HL-60 (cell line): Measurements from ENCODE around the gene EIF1AD.

Experiments
- CTCF ChIP-seq: IDR thresholded peaks from one replicate; pipeline ENCODE4 v1.5.1; 2011; ENCODE audit warnings: low read length, control low read depth, inconsistent platforms; ENCODE audit not compliant: insufficient read depth
- GABPA ChIP-seq: IDR thresholded peaks from 2 replicates; pipeline ENCODE4 v1.6.1; 2012; ENCODE audit warnings: low read depth
- POLR2AphosphoS5 ChIP-seq: IDR thresholded peaks from 2 replicates; pipeline ENCODE4 v1.6.1; 2012; ENCODE audit warnings: low read depth
- REST ChIP-seq: IDR thresholded peaks from 2 replicates; pipeline ENCODE4 v1.6.1; 2012; ENCODE audit warnings: low read depth; ENCODE audit not compliant: insufficient replicate concordance
- SPI1 ChIP-seq: IDR thresholded peaks from 2 replicates; pipeline ENCODE4 v1.6.1; 2012; ENCODE audit warnings: low read depth, mild to moderate bottlenecking, borderline replicate concordance

- TF ChIP-seq GABPA (no peak), POLR2AphosphoS5 (no peak), SPI1 (no peak), CTCF (no peak), REST (no peak)
These were observed 54.8 kb downstream of the EIF1AD start for GRCh38 chr11:65947133-65947532.
